OCI-LY7 (cell line): ENCODE measurements around the gene SLC45A3. TPM values are rescaled to one million over a fixed set of nuclear protein-coding genes. Genes with fewer than 3 reads are reported as not detected.

ENCODE experiments used
- BruUV-seq: library from RNA; stranded (reverse); fragments of 400-500 nt; replicated peaks from 2 replicates; lab custom pipeline; 2021; lab: Mats Ljungman, UMichigan
- CTCF ChIA-PET: fragments of 300-600 bp; sonication (Branson Sonifier 250); formaldehyde crosslinking; loops from one replicate; lab custom pipeline; 2022; ENCODE audit warnings: antibody characterized with exemption; ENCODE audit not compliant: unreplicated experiment; lab: Charles Lee
- POLR2A ChIA-PET: fragments of 300-600 bp; sonication (Branson Sonifier 250); formaldehyde crosslinking; loops from one replicate; lab custom pipeline; 2022; ENCODE audit warnings: antibody characterized with exemption; lab: Charles Lee
- DNase-seq: peaks from one replicate; pipeline ENCODE4 v3.0.0-alpha.2; 2015; ENCODE audit warnings: low spot score
- H2AFZ ChIP-seq: fragments of 200-600 bp; sonication (generic), shearing (Covaris generic); 2 replicates; pipeline ENCODE4 v1.6.1; 2014; ENCODE audit warnings: mild to moderate bottlenecking, antibody characterized with exemption, low read length, moderate library complexity
- H3K27ac ChIP-seq: fragments of 200-600 bp; sonication (generic); 2 replicates; pipeline ENCODE4 v1.5.1; 2014; ENCODE audit warnings: mixed run types, low read depth, mild to moderate bottlenecking, moderate library complexity, low read length, inconsistent platforms; ENCODE audit not compliant: poor library complexity, severe bottlenecking
- H3K36me3 ChIP-seq: fragments of 200-600 bp; sonication (generic); 2 replicates; pipeline ENCODE4 v1.6.1; 2014; ENCODE audit warnings: mild to moderate bottlenecking, antibody characterized with exemption, low read length, moderate library complexity, mixed read lengths; ENCODE audit not compliant: insufficient read depth
- H3K4me1 ChIP-seq: fragments of 200-600 bp; sonication (generic); 2 replicates; pipeline ENCODE4 v1.5.1; 2014; ENCODE audit warnings: mild to moderate bottlenecking, low read length; ENCODE audit not compliant: insufficient read depth, poor library complexity, severe bottlenecking
- H3K4me2 ChIP-seq: fragments of 200-600 bp; sonication (generic); 2 replicates; pipeline ENCODE4 v1.6.1; 2014; ENCODE audit warnings: mild to moderate bottlenecking, low read length
- H3K4me3 ChIP-seq: fragments of 200-600 bp; sonication (generic); 2 replicates; pipeline ENCODE4 v1.5.1; 2014; ENCODE audit warnings: mild to moderate bottlenecking, low read depth, low read length; ENCODE audit not compliant: poor library complexity, severe bottlenecking
- H3K79me2 ChIP-seq: fragments of 200-600 bp; sonication (generic); 2 replicates; pipeline ENCODE4 v1.6.1; 2016; ENCODE audit warnings: low read depth, mild to moderate bottlenecking, low read length, moderate library complexity, mixed read lengths; ENCODE audit not compliant: insufficient read depth
- H3K9me2 ChIP-seq: fragments of 200-600 bp; sonication (generic); 2 replicates; pipeline ENCODE4 v1.6.1; 2016; ENCODE audit warnings: mild to moderate bottlenecking, low read length, mixed read lengths; ENCODE audit not compliant: insufficient read depth
- H3K9me3 ChIP-seq: fragments of 200-600 bp; sonication (generic); 2 replicates; pipeline ENCODE4 v1.6.1; 2014; ENCODE audit warnings: mild to moderate bottlenecking, mixed run types, low read length, mixed read lengths
- H4K20me1 ChIP-seq: fragments of 200-600 bp; sonication (generic); 2 replicates; pipeline ENCODE4 v1.6.1; 2014; ENCODE audit warnings: mild to moderate bottlenecking, antibody characterized with exemption, low read length, moderate library complexity, mixed read lengths; ENCODE audit not compliant: insufficient read depth
- CTCF ChIP-seq: fragments of 200-600 bp; sonication (generic); conservative IDR thresholded peaks from 2 replicates; pipeline ENCODE4 v1.5.1; 2014; ENCODE audit warnings: mild to moderate bottlenecking, antibody characterized with exemption, low read length, moderate library complexity, mixed read lengths
- EZH2phosphoT487 ChIP-seq: fragments of 200-600 bp; sonication (generic); IDR thresholded peaks from 2 replicates; pipeline ENCODE4 v1.6.1; 2018; ENCODE audit warnings: low read depth, borderline replicate concordance, mild to moderate bottlenecking, mixed run types, antibody characterized with exemption, low read length, moderate library complexity, mixed read lengths
- intact Hi-C: fragments of 100-400 bp; cut with micrococcal nuclease; formaldehyde crosslinking; loops from one replicate; pipeline ENCODE4 v1.10.0; 2022; ENCODE audit not compliant: unreplicated experiment
- total RNA-seq, 2 experiments: library from RNA; depleted of rRNA in 1 of 2; stranded (reverse); fragments of >200 nt in 1 of 2; shearing (Covaris generic) in 1 of 2; gene quantifications; 2 replicates each; pipeline ENCODE4 v1.2.3, GENCODE V29; 2014 to 2022

The SLC45A3 gene
- total RNA-seq, 2 experiments from 2014 or later, result 2.4 to 5.3 TPM

- peak overlapping the region; percentile 35 for H3K27ac ChIP-seq
- H3K9me3 ChIP-seq, result no peaks in the 10 kb centered on the region
- H3K4me2 ChIP-seq, result peak overlapping the region; percentile 60
- ChIA-PET CTCF (interaction anchor here (0.5 kb wide), 2 partner anchors 12 to 80 kb away, joined by 3 to 4 read pairs; no protein-coding TSS in a partner anchor), POLR2A (interaction anchor here (1.1 to 5.1 kb wide), 8 partner anchors 10 to 78 kb away, joined by 3 to 31 read pairs (median 4); partner anchors contain the start of gene ELK4)
- no peaks in the 10 kb centered on the region for H4K20me1 ChIP-seq
- H3K4me3 ChIP-seq, result peak overlapping the region; percentile 55
- H3K79me2 ChIP-seq, result no peaks in the 10 kb centered on the region
- peaks cover 90% of the 10 kb centered on the region for H3K4me1 ChIP-seq
- DNase-seq, result peak; percentile 48
- no peaks in the 10 kb centered on the region for H3K9me2 ChIP-seq
- no peaks in the 10 kb centered on the region for H3K36me3 ChIP-seq
- no peak for TF ChIP-seq CTCF
- TF ChIP-seq EZH2phosphoT487, result no peak
- H2AFZ ChIP-seq, result peak overlapping the region; percentile 62; the same call in 1 of the 2 replicates
- no TSS peak for BruUV-seq
- intact Hi-C loops, result loop anchor here (5.0 kb wide), 2 partner anchors 384 to 804 kb away; partner anchors contain the start of genes IKBKE and RHEX
These were observed 12.2 kb downstream of the SLC45A3 start for GRCh38 chr1:205667909-205668643.

DNA sequence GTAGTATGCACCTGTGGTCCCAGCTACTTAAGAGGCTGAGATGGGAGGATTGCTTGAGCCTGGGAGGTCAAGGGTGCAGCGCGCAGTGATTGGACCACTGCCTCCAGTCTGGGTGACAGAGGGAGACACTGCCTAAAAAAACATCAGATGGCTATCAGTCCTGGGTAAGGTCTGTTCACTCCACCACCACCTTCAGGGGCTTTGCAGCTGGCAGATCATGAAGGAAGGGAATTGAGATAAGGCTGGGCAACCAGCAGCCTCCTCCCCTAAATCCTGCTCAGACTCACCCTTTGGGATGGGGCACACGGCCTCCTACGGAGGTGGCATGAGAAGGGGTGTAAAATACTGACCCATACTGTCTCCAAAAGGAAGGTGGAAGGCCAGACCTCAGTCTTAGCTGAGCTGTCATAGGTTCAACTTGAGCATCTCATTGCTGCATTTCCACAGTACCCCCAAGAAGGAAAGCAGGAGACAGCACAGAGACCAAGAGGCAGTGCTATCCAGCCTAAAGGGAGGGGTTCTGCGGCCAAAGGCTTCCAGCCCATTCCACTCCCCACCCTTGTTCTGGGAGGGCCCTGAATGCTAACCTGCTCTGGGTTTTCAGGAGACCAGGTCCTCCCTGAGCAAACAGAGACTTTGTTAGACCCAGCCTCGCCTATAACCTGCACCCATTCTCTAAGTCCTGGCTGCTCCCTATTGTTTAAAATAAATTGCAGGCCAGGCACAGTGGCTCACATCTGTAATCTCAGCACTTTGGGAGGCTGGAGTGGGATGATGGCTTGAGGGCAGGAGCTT, 13.7 kb downstream of the SLC45A3 start:
- POLR2A ChIA-PET, result interaction anchor here (0.6 to 5.1 kb wide), 11 partner anchors 9 to 79 kb away, joined by 3 to 31 read pairs (median 3); partner anchors contain the start of gene ELK4
- Histone ChIP-seq H3K9me3 (no peaks in the 10 kb centered on the region), H3K36me3 (no peaks in the 10 kb centered on the region), H3K79me2 (no peaks in the 10 kb centered on the region), H4K20me1 (no peaks in the 10 kb centered on the region), H3K4me2 (peak overlapping the region; percentile 76), H3K4me3 (peak overlapping the region; percentile 50), H3K4me1 (peaks cover 78% of the 10 kb centered on the region), H2AFZ (0 out of 2 replicates have a peak overlapping the region, but pooled peaks have one; percentile 3), H3K9me2 (no peaks in the 10 kb centered on the region), H3K27ac (peak overlapping the region; percentile 81)
- no TSS peak for BruUV-seq
- CTCF ChIA-PET, result interaction anchor here (1.0 kb wide), 1 partner anchor 75 kb away, joined by 3 read pairs; no protein-coding TSS in a partner anchor
- peak; percentile 35 for DNase-seq
- no peak for TF ChIP-seq EZH2phosphoT487
- TF ChIP-seq CTCF, result no peak
- intact Hi-C loops, result loop anchor here (5.0 kb wide), 2 partner anchors 386 to 806 kb away; partner anchors contain the start of genes IKBKE and RHEX
